ENCODE measurements around the gene SPATS2. TPM values are rescaled to one million over a fixed set of nuclear protein-coding genes. Genes with fewer than 3 reads are reported as not detected.

Gene SPATS2
- total RNA-seq, 2 experiments from 2014 or later: 10.6 to 18.8 TPM

DNA sequence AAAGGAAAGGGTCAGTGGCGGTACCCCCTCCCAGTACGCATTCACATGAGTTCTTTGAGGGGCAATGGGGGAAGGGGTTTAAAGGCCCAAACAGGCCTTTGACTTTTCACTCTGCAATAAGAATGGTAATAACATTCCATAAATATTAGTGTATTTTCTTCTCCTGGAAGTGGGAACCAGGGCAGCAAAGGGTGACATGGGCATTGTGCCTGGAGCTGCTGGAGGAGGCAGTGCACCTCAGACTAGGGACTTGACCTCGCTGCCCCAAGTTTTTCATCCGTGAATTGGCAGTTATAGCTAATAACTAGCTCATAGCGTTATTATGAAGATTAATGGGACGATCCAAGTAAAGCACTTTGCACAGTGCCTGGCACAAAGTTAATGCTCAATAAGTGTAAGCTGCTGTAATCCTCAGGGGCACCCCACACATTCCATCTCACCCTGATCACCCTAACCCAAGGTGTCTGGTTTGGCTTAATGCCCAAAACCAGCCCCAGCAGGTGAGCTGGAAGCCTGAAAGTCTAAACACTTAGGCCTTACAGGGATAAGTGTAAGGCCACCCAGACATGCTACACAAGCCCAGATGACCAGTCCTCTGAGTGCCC, 168.8 kb downstream of the SPATS2 start:
- ATAC-seq (no peak), DNase-seq (no peak)
- intact Hi-C loops (cut with DNase I, micrococcal nuclease): no loop called here
- Mint-ChIP-seq H3K27ac (no peak overlapping the region), H3K36me3 (ENCODE audit: low read depth) (no peaks in the 10 kb centered on the region), H3K4me1 (peaks cover 4% of the 10 kb centered on the region), H3K27me3 (peaks cover 17% of the 10 kb centered on the region), H3K4me3 (no peak overlapping the region), H3K9me3 (ENCODE audit: low read depth) (no peaks in the 10 kb centered on the region)
- POLR2A ChIA-PET: no interaction called here
- CTCF ChIA-PET: interaction anchor here (0.7 to 1.9 kb wide), 3 partner anchors 33 to 188 kb away, joined by 3 to 11 read pairs (median 4); no protein-coding TSS in a partner anchor

DNA sequence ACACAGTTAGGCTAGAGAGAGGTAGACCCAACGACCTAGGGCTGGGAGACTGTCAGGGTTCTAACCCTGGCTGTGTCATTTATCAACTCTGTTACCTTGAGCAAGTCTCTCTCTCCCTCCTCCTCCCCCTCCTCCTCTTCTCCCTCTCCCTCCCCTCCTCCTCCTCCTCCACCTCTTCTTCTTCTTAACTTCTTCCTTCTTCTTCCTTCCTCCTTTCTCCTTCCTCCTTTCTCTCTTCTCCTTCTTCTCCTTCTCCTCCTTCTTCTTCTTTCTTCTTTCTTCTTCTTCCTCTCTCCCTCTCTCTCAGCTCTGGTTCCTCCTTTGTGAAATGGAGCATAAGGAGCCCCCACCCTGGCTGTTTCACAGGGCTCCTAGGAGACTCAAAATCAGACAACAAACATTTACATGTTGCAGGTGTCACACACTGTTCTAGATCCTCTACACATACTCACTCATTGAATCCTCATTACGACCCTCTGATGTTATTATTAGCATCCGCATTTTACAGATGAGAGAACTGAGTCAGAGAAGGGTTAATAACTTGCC, 169.3 kb downstream of the SPATS2 start:
- intact Hi-C loops (cut with DNase I, micrococcal nuclease): no loop called here
- CTCF ChIA-PET: interaction anchor here (0.6 to 1.9 kb wide), 3 partner anchors 178 to 339 kb away, joined by 3 to 11 read pairs (median 4); no protein-coding TSS in a partner anchor
- no peaks in the 10 kb centered on the region for H3K36me3 Mint-ChIP-seq (ENCODE audit: low read depth)
- ATAC-seq (no peak), DNase-seq (no peak)
- H3K4me3 Mint-ChIP-seq: no peak overlapping the region
- POLR2A ChIA-PET: no interaction called here
- H3K27ac Mint-ChIP-seq: no peak overlapping the region
- H3K27me3 Mint-ChIP-seq: peaks cover 17% of the 10 kb centered on the region
- peaks cover 4% of the 10 kb centered on the region for H3K4me1 Mint-ChIP-seq
- no peaks in the 10 kb centered on the region for H3K9me3 Mint-ChIP-seq (ENCODE audit: low read depth)

DNA sequence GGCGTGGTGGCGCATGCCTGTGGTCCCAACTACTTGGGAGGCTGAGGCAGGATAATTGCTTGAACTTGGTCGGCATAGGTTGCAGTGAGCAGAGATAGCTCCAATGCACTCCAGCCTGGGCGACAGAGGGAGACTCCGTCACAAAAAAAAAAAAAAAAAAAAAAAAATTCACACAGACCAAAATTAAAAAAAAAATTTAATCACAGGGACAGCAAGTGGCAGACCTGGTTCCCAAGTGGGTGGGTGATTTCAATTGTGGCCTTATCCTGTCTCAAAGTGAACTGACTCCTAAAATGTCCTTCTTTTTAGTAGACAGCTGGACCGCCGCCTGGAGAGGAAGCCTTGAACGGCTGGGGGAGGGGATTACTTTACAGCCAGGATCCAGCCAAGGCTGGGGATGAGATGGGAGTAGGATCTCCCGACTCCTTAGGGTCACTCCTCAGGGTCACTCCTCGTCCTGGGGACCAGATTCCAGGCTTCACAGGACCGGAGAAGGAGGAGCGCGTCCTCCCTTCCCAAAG, 170.0 kb downstream of the SPATS2 start:
- Mint-ChIP-seq H3K4me1 (peaks cover 4% of the 10 kb centered on the region), H3K27me3 (peaks cover 17% of the 10 kb centered on the region), H3K27ac (no peak overlapping the region), H3K4me3 (peak overlapping the region; percentile 55), H3K9me3 (ENCODE audit: low read depth) (no peaks in the 10 kb centered on the region), H3K36me3 (ENCODE audit: low read depth) (no peaks in the 10 kb centered on the region)
- CTCF ChIA-PET: interaction anchor here (0.6 to 1.4 kb wide), 5 partner anchors 17 to 340 kb away, joined by 3 to 4 read pairs (median 4); no protein-coding TSS in a partner anchor
- POLR2A ChIA-PET: no interaction called here
- ATAC-seq (no peak), DNase-seq (no peak)
- intact Hi-C loops (cut with DNase I, micrococcal nuclease): no loop called here

DNA sequence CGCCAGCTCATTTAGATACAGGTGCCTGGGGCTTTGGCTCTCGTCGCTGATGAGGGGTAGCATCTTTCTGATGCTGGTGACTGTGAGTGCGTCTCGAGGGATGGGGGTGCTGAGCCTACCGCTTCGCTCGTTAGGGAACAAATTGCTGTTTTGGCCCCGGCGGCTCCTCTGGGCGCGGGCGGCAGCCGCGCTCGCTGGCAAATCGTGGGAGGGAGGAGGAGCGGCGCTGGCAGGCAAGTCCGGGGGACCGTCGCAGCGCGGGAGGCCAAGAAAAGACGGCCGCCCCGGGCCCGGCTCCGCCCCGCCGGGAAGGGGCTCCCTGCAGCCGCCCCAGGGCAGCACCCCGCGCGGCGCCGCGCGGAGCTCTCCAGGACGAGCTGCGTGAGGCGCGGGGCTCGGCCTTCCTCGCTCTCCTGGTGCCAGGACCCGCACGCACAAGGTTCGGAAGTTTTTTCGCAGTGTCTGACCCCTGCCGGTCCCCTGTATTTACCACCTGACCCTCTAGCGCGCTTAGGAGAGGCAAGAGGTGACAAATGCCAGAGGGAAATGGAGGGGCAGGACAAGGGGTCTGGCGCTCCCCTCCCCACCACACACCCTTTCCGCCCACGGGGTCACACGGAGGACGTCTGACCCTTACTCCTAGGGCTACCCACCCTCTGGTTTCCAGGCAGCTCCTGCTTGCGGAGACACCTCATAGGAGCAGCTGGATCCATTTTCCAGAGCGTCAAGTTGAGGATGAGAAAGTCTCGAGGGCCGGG, 170.7 kb downstream of the SPATS2 start:
- ATAC-seq: peak; percentile 24
- peak overlapping the region; percentile 55 for H3K4me3 Mint-ChIP-seq

DNA sequence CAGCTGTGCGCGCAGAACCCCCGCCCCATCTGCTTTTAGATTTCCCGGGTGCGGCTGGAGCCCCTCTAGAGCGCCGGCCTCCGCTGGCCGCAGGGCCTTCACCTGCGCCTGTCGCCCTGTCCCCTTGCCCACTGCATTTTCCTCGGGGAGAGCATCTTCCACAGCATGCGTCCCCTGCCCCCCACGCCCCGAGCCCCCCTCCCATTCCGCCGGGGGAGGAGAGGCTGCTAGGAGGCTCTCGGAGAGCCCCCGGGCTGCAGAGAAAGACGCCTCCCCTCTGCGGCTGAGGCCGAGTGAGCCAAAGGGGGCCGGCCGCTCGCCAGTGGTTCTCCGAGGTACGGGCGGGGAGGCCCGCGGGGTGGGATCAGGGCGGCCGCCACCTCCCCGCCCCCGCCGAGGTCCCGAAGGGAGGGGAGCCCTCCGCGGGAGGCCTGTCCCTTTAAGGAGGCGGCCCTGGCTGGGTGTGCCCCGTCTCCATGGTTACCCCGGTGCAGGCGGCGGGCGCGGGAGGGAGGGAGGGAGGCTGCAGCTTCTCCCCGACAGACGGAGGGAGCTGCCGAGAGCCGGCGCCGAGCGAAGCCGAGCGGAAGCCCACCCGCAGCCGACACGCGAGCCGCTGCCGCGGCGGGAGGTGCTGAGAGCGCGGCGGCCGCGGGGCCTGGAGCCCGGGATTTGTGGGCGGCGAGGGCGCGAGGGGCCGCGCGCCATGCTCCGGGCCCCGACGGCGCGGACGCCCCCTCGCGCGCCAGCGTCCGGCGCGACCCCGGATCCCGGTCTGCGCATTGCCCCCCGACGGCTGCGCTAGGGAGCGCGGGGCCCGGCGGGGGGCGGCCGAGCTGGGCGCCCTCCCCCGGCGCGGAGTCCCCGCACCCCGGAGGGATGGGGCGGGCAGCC, 171.5 kb downstream of the SPATS2 start, which contains the start of gene KCNH3:
TSS of gene KCNH3 (plus strand) at position 521 of the 894 bp plus-strand sequence. CDS start 387 bp downstream, outside the sequence.
- peak; percentile 90 for DNase-seq
- no peak within 1 kb of the TSS for H3K27ac Mint-ChIP-seq
- intact Hi-C loops (cut with DNase I, micrococcal nuclease): loop anchor here in 1 of 2 experiments (1.0 kb wide), 1 partner anchor 85 kb away; the partner anchor contains the start of gene PRPF40B
- peak within 1 kb of the TSS; percentile 55 for H3K4me3 Mint-ChIP-seq
- CTCF ChIA-PET: interaction anchor here (0.7 to 1.4 kb wide), 5 partner anchors 12 to 191 kb away, joined by 3 to 4 read pairs (median 3); no protein-coding TSS in a partner anchor
- H3K36me3 Mint-ChIP-seq (ENCODE audit: low read depth): no peaks in the 10 kb centered on the region
- peak; percentile 82 for ATAC-seq
- peaks cover 4% of the 10 kb centered on the region for H3K4me1 Mint-ChIP-seq
- H3K27me3 Mint-ChIP-seq: peaks cover 17% of the 10 kb centered on the region
- no peaks in the 10 kb centered on the region for H3K9me3 Mint-ChIP-seq (ENCODE audit: low read depth)
- POLR2A ChIA-PET: interaction anchor here (0.6 kb wide), 2 partner anchors 10 to 87 kb away, joined by 3 read pairs; no protein-coding TSS in a partner anchor

More for the DNA sequence above, 170.7 kb downstream of the SPATS2 start:
- Mint-ChIP-seq H3K4me1 (peaks cover 4% of the 10 kb centered on the region), H3K9me3 (ENCODE audit: low read depth) (no peaks in the 10 kb centered on the region), H3K36me3 (ENCODE audit: low read depth) (no peaks in the 10 kb centered on the region), H3K27ac (no peak overlapping the region), H3K27me3 (peaks cover 17% of the 10 kb centered on the region)
- CTCF ChIA-PET: interaction anchor here (0.9 to 1.4 kb wide), 6 partner anchors 13 to 190 kb away, joined by 3 to 4 read pairs (median 3); no protein-coding TSS in a partner anchor
- peak; percentile 55 for DNase-seq
- intact Hi-C loops (cut with DNase I, micrococcal nuclease): loop anchor here in 1 of 2 experiments (1.0 kb wide), 1 partner anchor 85 kb away; the partner anchor contains the start of gene PRPF40B
- POLR2A ChIA-PET: interaction anchor here (0.6 kb wide), 2 partner anchors 9 to 86 kb away, joined by 3 read pairs; no protein-coding TSS in a partner anchor

DNA sequence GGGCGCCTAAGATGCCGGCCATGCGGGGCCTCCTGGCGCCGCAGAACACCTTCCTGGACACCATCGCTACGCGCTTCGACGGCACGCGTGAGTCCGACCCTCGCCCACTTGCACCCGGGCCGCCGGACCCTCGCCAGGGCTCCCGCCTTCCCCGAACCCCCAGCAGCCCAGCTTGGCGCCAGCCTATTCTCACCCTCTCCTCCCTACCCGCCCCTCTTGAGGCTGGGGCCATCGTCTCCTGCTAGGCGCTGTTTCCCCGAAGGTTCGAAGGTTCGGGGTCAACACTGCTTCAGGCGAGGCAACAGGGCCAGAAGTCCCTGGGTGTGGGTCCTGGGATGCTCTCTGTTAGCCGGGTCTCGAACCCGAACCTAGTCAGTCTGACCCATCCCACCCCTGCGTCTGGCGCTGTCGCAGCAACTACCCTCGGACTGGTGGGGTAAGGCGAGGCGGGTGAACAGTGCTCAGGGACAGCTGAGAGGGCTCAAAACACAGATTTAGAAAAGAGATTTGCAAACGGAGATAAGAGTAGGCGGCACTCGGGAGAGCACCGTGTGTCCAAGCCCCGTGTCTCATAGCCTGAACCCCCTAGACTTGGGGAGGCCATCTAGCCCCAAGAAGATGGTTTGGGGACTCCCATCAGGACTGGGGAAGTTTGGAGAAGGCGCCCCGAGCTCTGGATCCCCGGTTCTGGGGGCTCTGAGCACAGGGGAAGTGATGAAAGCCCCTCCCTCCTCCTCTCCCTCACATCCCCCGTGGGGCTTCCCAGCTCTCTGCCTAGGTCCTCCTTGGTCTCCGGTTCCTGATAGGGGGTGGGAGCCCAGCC, 172.4 kb downstream of the SPATS2 start:
- ATAC-seq: no peak
- Mint-ChIP-seq H3K4me3 (peak overlapping the region; percentile 36), H3K9me3 (ENCODE audit: low read depth) (no peaks in the 10 kb centered on the region), H3K27ac (no peak overlapping the region), H3K4me1 (peaks cover 4% of the 10 kb centered on the region), H3K36me3 (ENCODE audit: low read depth) (no peaks in the 10 kb centered on the region), H3K27me3 (peaks cover 17% of the 10 kb centered on the region)
- ChIA-PET POLR2A (interaction anchor here (0.7 kb wide), 1 partner anchor 20 kb away, joined by 3 read pairs; no protein-coding TSS in a partner anchor), CTCF (interaction anchor here (0.9 to 1.0 kb wide), 2 partner anchors 181 to 192 kb away, joined by 3 read pairs; no protein-coding TSS in a partner anchor)
- DNase-seq: no peak
- intact Hi-C loops (cut with DNase I, micrococcal nuclease): no loop called here

DNA sequence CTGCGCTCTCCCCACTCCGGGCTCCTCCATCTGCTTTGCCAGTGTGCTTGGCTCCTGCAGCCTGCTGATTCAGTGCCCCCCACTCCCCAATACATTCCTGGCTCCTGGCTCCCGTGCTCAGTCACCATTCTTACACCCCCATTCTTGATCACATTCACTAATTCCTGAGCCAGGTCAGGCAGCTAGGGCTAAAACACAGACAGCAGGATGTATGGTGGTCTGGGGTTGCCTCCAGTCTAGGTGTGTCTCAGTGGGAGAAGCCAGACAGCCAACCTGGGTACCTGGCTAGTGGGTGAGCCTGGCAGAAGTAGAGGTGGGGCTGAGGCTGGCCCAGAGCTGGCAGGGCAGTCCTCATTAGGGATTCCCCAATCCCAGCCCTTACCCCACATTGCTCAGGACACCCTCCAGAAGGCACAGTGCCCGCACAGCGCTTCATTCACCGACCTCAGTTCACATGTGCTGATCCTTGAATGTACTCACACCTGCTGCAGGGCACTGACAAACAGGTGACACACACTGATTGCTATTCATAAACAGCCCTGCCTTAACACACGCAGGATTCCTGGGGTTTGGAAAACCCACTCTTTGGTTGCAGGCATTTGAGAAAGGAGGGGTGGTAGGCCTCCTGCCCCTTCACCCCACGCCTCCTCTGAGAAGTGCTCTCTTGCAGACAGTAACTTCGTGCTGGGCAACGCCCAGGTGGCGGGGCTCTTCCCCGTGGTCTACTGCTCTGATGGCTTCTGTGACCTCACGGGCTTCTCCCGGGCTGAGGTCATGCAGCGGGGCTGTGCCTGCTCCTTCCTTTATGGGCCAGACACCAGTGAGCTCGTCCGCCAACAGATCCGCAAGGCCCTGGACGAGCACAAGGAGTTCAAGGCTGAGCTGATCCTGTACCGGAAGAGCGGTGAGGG, 173.2 kb downstream of the SPATS2 start:
- ATAC-seq: no peak
- Mint-ChIP-seq H3K4me1 (peaks cover 4% of the 10 kb centered on the region), H3K4me3 (no peak overlapping the region), H3K27me3 (peaks cover 16% of the 10 kb centered on the region), H3K27ac (no peak overlapping the region), H3K36me3 (ENCODE audit: low read depth) (no peaks in the 10 kb centered on the region), H3K9me3 (ENCODE audit: low read depth) (no peaks in the 10 kb centered on the region)
- DNase-seq: no peak
- intact Hi-C loops (cut with DNase I, micrococcal nuclease): no loop called here
- ChIA-PET POLR2A (interaction anchor here (0.7 kb wide), 1 partner anchor 21 kb away, joined by 3 read pairs; no protein-coding TSS in a partner anchor), CTCF (interaction anchor here (0.8 to 1.0 kb wide), 3 partner anchors 14 to 193 kb away, joined by 3 read pairs; no protein-coding TSS in a partner anchor)

DNA sequence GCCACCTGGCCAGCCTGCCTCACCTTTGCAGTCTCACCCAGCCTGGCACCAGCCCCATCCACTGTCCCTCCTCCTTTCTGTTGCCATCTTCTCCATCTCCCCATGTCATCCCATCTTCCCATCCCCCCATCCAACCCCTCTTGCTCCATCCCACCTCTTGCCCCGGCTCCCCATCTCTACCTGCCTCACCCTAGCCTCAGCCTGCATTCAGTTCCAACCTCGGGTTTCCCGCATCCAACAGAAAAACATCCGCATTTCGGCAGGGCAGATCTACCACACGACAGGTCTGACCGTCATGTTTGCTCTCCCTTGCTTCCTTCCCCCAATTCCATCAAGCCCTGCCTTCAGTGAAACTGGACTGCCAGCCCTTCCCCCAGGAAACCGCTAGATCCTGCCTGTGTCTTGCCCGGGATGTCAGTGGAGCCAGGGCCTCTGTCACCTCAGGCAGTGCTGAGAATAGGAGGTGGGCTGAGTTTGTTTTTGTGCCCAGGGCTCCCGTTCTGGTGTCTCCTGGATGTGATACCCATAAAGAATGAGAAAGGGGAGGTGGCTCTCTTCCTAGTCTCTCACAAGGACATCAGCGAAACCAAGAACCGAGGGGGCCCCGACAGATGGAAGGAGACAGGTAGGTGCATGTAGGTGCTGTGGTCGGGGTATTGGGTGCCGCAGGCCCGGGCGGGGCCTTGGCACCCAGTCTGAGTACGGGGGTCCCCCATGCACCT, 174.0 kb downstream of the SPATS2 start:
- Mint-ChIP-seq H3K9me3 (ENCODE audit: low read depth) (no peaks in the 10 kb centered on the region), H3K27ac (no peak overlapping the region), H3K4me3 (no peak overlapping the region), H3K36me3 (ENCODE audit: low read depth) (no peaks in the 10 kb centered on the region), H3K4me1 (peaks cover 4% of the 10 kb centered on the region), H3K27me3 (peaks cover 16% of the 10 kb centered on the region)
- POLR2A ChIA-PET: no interaction called here
- no peak for ATAC-seq
- no peak for DNase-seq
- CTCF ChIA-PET: interaction anchor here (0.7 kb wide), 1 partner anchor 31 kb away, joined by 4 read pairs; no protein-coding TSS in a partner anchor
- intact Hi-C loops (cut with DNase I, micrococcal nuclease): no loop called here
